Measurements from ENCODE around the gene LAMA3.

Gene LAMA3

GRCh38 chr18:23652232-23652631 lies 37.0 kb upstream of the LAMA3 start:
- Histone ChIP-seq H3K27ac (ENCODE audit: low read length) (no peak overlapping the region), H3K36me3 (ENCODE audit: insufficient read depth, low read depth, low read length) (no peaks in the 10 kb centered on the region), H3K9me3 (ENCODE audit: insufficient read depth, low read depth, low read length) (no peaks in the 10 kb centered on the region), H3K9ac (ENCODE audit: low read depth, low read length) (no peak overlapping the region), H3K27me3 (ENCODE audit: insufficient read depth, low read length) (no peaks in the 10 kb centered on the region), H3K4me3 (ENCODE audit: low read length) (no peak overlapping the region), H3K4me1 (ENCODE audit: insufficient read depth, low read length) (no peaks in the 10 kb centered on the region; the same call in 1 of the 2 replicates)

GRCh38 chr18:23658285-23658684 lies 31.0 kb upstream of the LAMA3 start:
- Histone ChIP-seq H3K4me1 (ENCODE audit: insufficient read depth, low read length) (peaks cover 4% of the 10 kb centered on the region; the same call in 1 of the 2 replicates), H3K36me3 (ENCODE audit: insufficient read depth, low read depth, low read length) (no peaks in the 10 kb centered on the region), H3K9me3 (ENCODE audit: insufficient read depth, low read depth, low read length) (no peaks in the 10 kb centered on the region)

GRCh38 chr18:23661735-23662308 lies 27.4 kb upstream of the LAMA3 start:
- Histone ChIP-seq H3K27ac (ENCODE audit: low read length) (no peak overlapping the region), H3K4me3 (ENCODE audit: low read length) (peak overlapping the region; percentile 70), H3K9ac (ENCODE audit: low read depth, low read length) (peak overlapping the region; percentile 33; the same call in 1 of the 2 replicates), H3K27me3 (ENCODE audit: insufficient read depth, low read length) (peaks cover 27% of the 10 kb centered on the region), H3K9me3 (ENCODE audit: insufficient read depth, low read depth, low read length) (no peaks in the 10 kb centered on the region), H3K4me1 (ENCODE audit: insufficient read depth, low read length) (peaks cover 4% of the 10 kb centered on the region; the same call in 1 of the 2 replicates), H3K36me3 (ENCODE audit: insufficient read depth, low read depth, low read length) (no peaks in the 10 kb centered on the region)

More at GRCh38 chr18:23658285-23658684, 31.0 kb upstream of the LAMA3 start:
- no peak overlapping the region for H3K4me3 ChIP-seq (ENCODE audit: low read length)
- no peak overlapping the region for H3K9ac ChIP-seq (ENCODE audit: low read depth, low read length)
- H3K27me3 ChIP-seq (ENCODE audit: insufficient read depth, low read length), result peaks cover 25% of the 10 kb centered on the region
- H3K27ac ChIP-seq (ENCODE audit: low read length), result no peak overlapping the region

GRCh38 chr18:23662309-23663263 lies 26.7 kb upstream of the LAMA3 start, which contains the start of gene ANKRD29:
ANKRD29 (minus strand) TSS chr18:23662911; CDS start chr18:23662730, 181 bp downstream.
- Histone ChIP-seq H3K9me3 (ENCODE audit: insufficient read depth, low read depth, low read length) (no peaks in the 10 kb centered on the region), H3K36me3 (ENCODE audit: insufficient read depth, low read depth, low read length) (no peaks in the 10 kb centered on the region), H3K9ac (ENCODE audit: low read depth, low read length) (peak within 1 kb of the TSS; percentile 47; the same call in 1 of the 2 replicates), H3K4me3 (ENCODE audit: low read length) (peak within 1 kb of the TSS; percentile 86), H3K27me3 (ENCODE audit: insufficient read depth, low read length) (peaks cover 27% of the 10 kb centered on the region), H3K4me1 (ENCODE audit: insufficient read depth, low read length) (peaks cover 4% of the 10 kb centered on the region; the same call in 1 of the 2 replicates), H3K27ac (ENCODE audit: low read length) (no peak within 1 kb of the TSS)

- no peak overlapping the region for H3K9ac ChIP-seq (ENCODE audit: low read depth, low read length)
- no peaks in the 10 kb centered on the region for H3K9me3 ChIP-seq (ENCODE audit: insufficient read depth, low read depth, low read length)
- no peaks in the 10 kb centered on the region for H3K36me3 ChIP-seq (ENCODE audit: insufficient read depth, low read depth, low read length)
- no peak overlapping the region for H3K27ac ChIP-seq (ENCODE audit: low read length)
- H3K4me3 ChIP-seq (ENCODE audit: low read length), result no peak overlapping the region
- peaks cover 8% of the 10 kb centered on the region; the same call in 1 of the 2 replicates for H3K4me1 ChIP-seq (ENCODE audit: insufficient read depth, low read length)
- peaks cover 27% of the 10 kb centered on the region for H3K27me3 ChIP-seq (ENCODE audit: insufficient read depth, low read length)
Observed at GRCh38 chr18:23664674-23665073, 24.6 kb upstream of the LAMA3 start.

GRCh38 chr18:23667114-23667513 lies 22.1 kb upstream of the LAMA3 start:
- Histone ChIP-seq H3K9me3 (ENCODE audit: insufficient read depth, low read depth, low read length) (no peaks in the 10 kb centered on the region), H3K4me1 (ENCODE audit: insufficient read depth, low read length) (peaks cover 4% of the 10 kb centered on the region; the same call in 1 of the 2 replicates), H3K36me3 (ENCODE audit: insufficient read depth, low read depth, low read length) (no peaks in the 10 kb centered on the region), H3K27me3 (ENCODE audit: insufficient read depth, low read length) (peaks cover 10% of the 10 kb centered on the region), H3K27ac (ENCODE audit: low read length) (no peak overlapping the region), H3K9ac (ENCODE audit: low read depth, low read length) (no peak overlapping the region), H3K4me3 (ENCODE audit: low read length) (no peak overlapping the region)

- Histone ChIP-seq H3K4me1 (ENCODE audit: insufficient read depth, low read length) (peaks cover 4% of the 10 kb centered on the region; the same call in 1 of the 2 replicates), H3K27ac (ENCODE audit: low read length) (no peak overlapping the region), H3K27me3 (ENCODE audit: insufficient read depth, low read length) (no peaks in the 10 kb centered on the region; the same call in 1 of the 2 replicates), H3K9ac (ENCODE audit: low read depth, low read length) (no peak overlapping the region), H3K9me3 (ENCODE audit: insufficient read depth, low read depth, low read length) (no peaks in the 10 kb centered on the region), H3K4me3 (ENCODE audit: low read length) (no peak overlapping the region), H3K36me3 (ENCODE audit: insufficient read depth, low read depth, low read length) (no peaks in the 10 kb centered on the region)
Observed at GRCh38 chr18:23668731-23669130, 20.5 kb upstream of the LAMA3 start.

DNA sequence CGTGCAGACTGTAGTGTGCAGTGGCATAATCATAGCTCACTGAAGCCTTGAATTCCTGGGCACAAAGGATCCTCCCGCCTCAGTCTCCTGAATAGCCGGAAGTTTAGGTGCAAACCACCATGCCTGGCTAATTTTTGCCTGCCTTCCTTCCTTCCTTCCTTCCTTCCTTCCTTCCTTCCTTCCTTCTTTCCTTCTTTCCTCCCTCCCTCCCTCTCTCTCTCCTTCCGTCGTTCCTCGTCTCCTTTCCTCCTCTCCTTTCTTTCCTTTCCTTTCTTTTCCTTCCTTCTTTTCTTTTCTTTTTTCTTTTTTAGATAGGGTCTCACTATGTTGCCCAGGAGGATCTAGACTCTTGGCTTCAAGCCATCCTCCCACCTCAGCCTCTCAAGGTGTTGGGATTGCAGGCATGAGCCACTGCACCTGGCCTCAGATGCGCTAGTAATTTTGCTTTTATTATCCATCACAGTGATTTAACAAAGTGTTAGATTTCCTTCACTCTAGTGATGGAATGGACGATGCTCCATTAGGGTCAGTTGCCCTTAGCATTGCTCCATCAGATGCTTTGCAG lies 20.0 kb upstream of the LAMA3 start:
- Histone ChIP-seq H3K9me3 (ENCODE audit: insufficient read depth, low read depth, low read length) (no peaks in the 10 kb centered on the region), H3K4me3 (ENCODE audit: low read length) (no peak overlapping the region), H3K27me3 (ENCODE audit: insufficient read depth, low read length) (no peaks in the 10 kb centered on the region; the same call in 1 of the 2 replicates), H3K36me3 (ENCODE audit: insufficient read depth, low read depth, low read length) (no peaks in the 10 kb centered on the region), H3K27ac (ENCODE audit: low read length) (no peak overlapping the region), H3K9ac (ENCODE audit: low read depth, low read length) (no peak overlapping the region), H3K4me1 (ENCODE audit: insufficient read depth, low read length) (peaks cover 4% of the 10 kb centered on the region; the same call in 1 of the 2 replicates)

DNA sequence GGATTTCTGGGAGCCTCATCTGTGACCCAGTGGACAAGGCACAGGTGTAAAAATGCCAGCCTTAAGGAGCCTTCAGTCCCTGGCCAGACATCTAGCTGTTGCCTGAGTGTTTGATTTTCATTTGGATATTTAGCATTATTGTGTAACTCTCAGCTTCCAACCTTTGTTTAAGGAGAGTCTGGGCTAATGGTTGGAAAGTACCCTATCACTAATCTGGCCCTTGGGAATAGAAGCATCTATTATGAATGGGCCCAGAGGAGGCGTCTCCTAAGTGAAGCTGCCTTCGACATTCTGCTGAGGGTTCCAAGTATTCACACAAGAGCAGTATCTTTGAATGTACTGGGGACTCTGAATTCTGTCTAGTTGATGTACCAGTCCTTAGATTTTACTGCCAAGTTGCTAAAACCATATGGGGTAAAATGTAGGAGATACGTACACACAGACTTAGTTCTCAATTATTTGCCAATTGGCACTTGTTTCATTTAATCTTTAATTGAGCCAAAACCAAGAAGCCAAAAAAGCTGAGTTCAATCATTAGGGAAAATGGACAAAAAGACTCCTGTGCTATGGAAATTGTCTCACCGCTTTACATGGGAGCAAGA lies 19.3 kb upstream of the LAMA3 start:
- no peak overlapping the region for H3K4me3 ChIP-seq (ENCODE audit: low read length)
- no peaks in the 10 kb centered on the region; the same call in 1 of the 2 replicates for H3K27me3 ChIP-seq (ENCODE audit: insufficient read depth, low read length)
- no peak overlapping the region for H3K27ac ChIP-seq (ENCODE audit: low read length)
- H3K9ac ChIP-seq (ENCODE audit: low read depth, low read length), result no peak overlapping the region
- no peaks in the 10 kb centered on the region for H3K9me3 ChIP-seq (ENCODE audit: insufficient read depth, low read depth, low read length)
- no peaks in the 10 kb centered on the region for H3K36me3 ChIP-seq (ENCODE audit: insufficient read depth, low read depth, low read length)
- H3K4me1 ChIP-seq (ENCODE audit: insufficient read depth, low read length), result peaks cover 4% of the 10 kb centered on the region; the same call in 1 of the 2 replicates

DNA sequence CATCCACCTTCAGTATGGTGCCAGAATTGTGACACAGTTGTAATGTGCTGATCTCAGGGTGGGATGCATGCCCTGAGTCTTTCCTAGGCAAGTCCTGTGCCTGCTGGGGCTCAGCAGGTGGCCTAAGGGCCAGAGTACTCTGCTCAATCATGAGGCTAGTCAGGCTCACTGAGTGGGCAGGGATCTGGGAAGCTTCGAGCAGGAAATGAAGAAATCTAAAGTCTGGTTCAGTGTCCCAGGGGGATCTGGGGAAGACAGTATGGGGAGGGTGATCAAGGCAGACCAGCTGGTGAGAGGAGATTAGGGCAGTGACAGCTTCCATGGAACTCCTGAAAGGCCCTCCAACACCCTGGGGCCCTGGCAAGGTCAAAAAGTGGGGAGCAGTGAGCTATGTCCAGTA lies 17.7 kb upstream of the LAMA3 start:
- Histone ChIP-seq H3K27ac (ENCODE audit: low read length) (no peak overlapping the region), H3K9ac (ENCODE audit: low read depth, low read length) (no peak overlapping the region), H3K4me1 (ENCODE audit: insufficient read depth, low read length) (peaks cover 4% of the 10 kb centered on the region; the same call in 1 of the 2 replicates), H3K4me3 (ENCODE audit: low read length) (no peak overlapping the region), H3K36me3 (ENCODE audit: insufficient read depth, low read depth, low read length) (no peaks in the 10 kb centered on the region), H3K9me3 (ENCODE audit: insufficient read depth, low read depth, low read length) (no peaks in the 10 kb centered on the region), H3K27me3 (ENCODE audit: insufficient read depth, low read length) (no peaks in the 10 kb centered on the region; the same call in 1 of the 2 replicates)

- no peak overlapping the region for H3K4me3 ChIP-seq (ENCODE audit: low read length)
- H3K9ac ChIP-seq (ENCODE audit: low read depth, low read length), result no peak overlapping the region
- H3K4me1 ChIP-seq (ENCODE audit: insufficient read depth, low read length), result peaks cover 1% of the 10 kb centered on the region; the same call in 1 of the 2 replicates
- no peaks in the 10 kb centered on the region for H3K36me3 ChIP-seq (ENCODE audit: insufficient read depth, low read depth, low read length)
- no peaks in the 10 kb centered on the region for H3K9me3 ChIP-seq (ENCODE audit: insufficient read depth, low read depth, low read length)
- no peak overlapping the region for H3K27ac ChIP-seq (ENCODE audit: low read length)
- no peaks in the 10 kb centered on the region; the same call in 1 of the 2 replicates for H3K27me3 ChIP-seq (ENCODE audit: insufficient read depth, low read length)
Observed at GRCh38 chr18:23673725-23674124, 15.5 kb upstream of the LAMA3 start.

All from iPS-20b (cell line).